Nephron progenitor cell (in vitro differentiated cells): ENCODE results near the gene TOP2A.

Source experiments
- DNase-seq: peaks from one replicate; pipeline ENCODE4 v3.0.0; 2021
- H3K27ac Mint-ChIP-seq: 2 replicates; pipeline ENCODE4 v1.8.0; 2021; ENCODE audit warnings: mild to moderate bottlenecking, moderate library complexity, mixed read lengths
- H3K27me3 Mint-ChIP-seq: 2 replicates; pipeline ENCODE4 v1.8.0; 2021; ENCODE audit warnings: mild to moderate bottlenecking, low read depth, mixed read lengths; ENCODE audit not compliant: poor library complexity
- H3K36me3 Mint-ChIP-seq: 2 replicates; pipeline ENCODE4 v1.8.0; 2021; ENCODE audit warnings: low read depth, mixed read lengths
- H3K4me1 Mint-ChIP-seq: 2 replicates; pipeline ENCODE4 v1.8.0; 2021; ENCODE audit warnings: mixed read lengths
- H3K4me3 Mint-ChIP-seq: 2 replicates; pipeline ENCODE4 v1.8.0; 2021; ENCODE audit warnings: mild to moderate bottlenecking, moderate library complexity, mixed read lengths
- H3K9me3 Mint-ChIP-seq: 2 replicates; pipeline ENCODE4 v1.8.0; 2021; ENCODE audit warnings: mild to moderate bottlenecking, moderate library complexity, mixed read lengths
- TF ChIP-seq, protein P1 (sequence below): fragments of 200-600 bp; sonication (generic); IDR thresholded peaks from 2 replicates; pipeline ENCODE4 v1.5.0; 2021; ENCODE audit warnings: antibody characterized with exemption

The TOP2A gene

DNA sequence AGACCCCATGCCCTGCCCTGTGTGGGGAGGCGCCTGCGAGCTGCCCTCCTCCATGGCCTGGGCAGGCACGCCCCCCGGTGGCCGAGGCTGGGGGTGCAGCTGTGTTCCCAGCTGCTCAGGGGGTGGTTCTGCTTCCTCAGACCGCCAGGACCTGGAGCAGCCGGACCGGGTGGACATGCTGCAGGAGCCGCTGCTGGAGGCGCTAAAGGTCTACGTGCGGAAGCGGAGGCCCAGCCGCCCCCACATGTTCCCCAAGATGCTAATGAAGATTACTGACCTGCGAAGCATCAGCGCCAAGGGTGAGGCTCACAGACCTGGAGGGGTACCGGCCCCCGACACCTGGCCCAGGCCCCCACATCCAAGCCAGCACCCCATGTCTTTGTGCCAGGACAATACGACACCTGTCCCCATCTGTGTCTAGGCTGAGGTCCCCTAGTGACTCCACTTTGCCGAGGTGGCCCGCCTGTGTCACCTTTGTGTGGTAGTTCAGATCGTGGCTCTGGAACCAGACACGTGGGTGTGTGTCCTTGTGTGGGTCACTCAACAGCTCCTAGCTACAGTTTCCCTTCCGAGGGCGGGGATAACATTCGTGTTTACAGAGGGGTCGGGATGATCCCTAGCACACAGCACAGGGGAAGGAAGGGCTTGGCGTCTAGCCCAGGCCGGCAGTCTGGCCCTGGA lies 62.4 kb downstream of the TOP2A start:
- TF ChIP-seq, protein P1, sequence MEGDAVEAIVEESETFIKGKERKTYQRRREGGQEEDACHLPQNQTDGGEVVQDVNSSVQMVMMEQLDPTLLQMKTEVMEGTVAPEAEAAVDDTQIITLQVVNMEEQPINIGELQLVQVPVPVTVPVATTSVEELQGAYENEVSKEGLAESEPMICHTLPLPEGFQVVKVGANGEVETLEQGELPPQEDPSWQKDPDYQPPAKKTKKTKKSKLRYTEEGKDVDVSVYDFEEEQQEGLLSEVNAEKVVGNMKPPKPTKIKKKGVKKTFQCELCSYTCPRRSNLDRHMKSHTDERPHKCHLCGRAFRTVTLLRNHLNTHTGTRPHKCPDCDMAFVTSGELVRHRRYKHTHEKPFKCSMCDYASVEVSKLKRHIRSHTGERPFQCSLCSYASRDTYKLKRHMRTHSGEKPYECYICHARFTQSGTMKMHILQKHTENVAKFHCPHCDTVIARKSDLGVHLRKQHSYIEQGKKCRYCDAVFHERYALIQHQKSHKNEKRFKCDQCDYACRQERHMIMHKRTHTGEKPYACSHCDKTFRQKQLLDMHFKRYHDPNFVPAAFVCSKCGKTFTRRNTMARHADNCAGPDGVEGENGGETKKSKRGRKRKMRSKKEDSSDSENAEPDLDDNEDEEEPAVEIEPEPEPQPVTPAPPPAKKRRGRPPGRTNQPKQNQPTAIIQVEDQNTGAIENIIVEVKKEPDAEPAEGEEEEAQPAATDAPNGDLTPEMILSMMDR: peak; percentile 90
- Mint-ChIP-seq H3K27me3 (peaks cover 2% of the 10 kb centered on the region), H3K27ac (peak overlapping the region; percentile 96), H3K4me3 (no peak overlapping the region), H3K9me3 (no peaks in the 10 kb centered on the region), H3K36me3 (peaks cover 24% of the 10 kb centered on the region), H3K4me1 (peaks cover 66% of the 10 kb centered on the region)
- DNase-seq: peak; percentile 90

GRCh38 chr17:40354221-40355122 lies 63.2 kb downstream of the TOP2A start:
- Mint-ChIP-seq H3K4me1 (peaks cover 74% of the 10 kb centered on the region), H3K27ac (no peak overlapping the region), H3K4me3 (peak overlapping the region; percentile 13), H3K36me3 (peaks cover 32% of the 10 kb centered on the region), H3K27me3 (no peaks in the 10 kb centered on the region), H3K9me3 (no peaks in the 10 kb centered on the region)
- TF ChIP-seq, protein P1: no peak
- no peak for DNase-seq

GRCh38 chr17:40352779-40353394 lies 64.8 kb downstream of the TOP2A start:
- no peak for DNase-seq
- TF ChIP-seq, protein P1: no peak
- Mint-ChIP-seq H3K4me1 (peaks cover 90% of the 10 kb centered on the region), H3K27me3 (no peaks in the 10 kb centered on the region), H3K9me3 (no peaks in the 10 kb centered on the region), H3K36me3 (peaks cover 38% of the 10 kb centered on the region), H3K27ac (peak overlapping the region; percentile 100), H3K4me3 (peak overlapping the region; percentile 73)

DNA sequence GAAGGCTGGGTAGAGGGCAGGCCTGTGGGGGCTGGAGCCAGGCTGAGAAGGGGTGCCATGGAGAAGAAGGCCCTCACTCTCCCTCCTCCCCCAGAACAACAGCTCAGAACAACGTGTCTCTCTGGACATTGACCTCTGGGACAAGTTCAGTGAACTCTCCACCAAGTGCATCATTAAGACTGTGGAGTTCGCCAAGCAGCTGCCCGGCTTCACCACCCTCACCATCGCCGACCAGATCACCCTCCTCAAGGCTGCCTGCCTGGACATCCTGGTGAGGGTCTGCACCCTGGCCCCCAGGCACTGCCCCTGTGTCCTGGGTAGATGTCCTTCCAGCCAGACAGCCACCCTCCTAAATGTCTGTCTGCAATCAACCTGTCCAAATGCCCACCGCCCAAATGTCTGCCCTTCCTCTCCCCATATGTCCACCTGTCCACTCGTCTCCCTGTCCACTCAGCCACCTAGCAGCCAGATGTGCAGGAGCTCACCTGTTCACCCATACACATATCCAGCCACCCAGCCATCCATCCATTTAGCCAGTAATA lies 65.4 kb downstream of the TOP2A start:
- peak overlapping the region; percentile 100 for H3K27ac Mint-ChIP-seq
- no peak for DNase-seq
- no peaks in the 10 kb centered on the region for H3K9me3 Mint-ChIP-seq
- H3K4me3 Mint-ChIP-seq: peak overlapping the region; percentile 73
- H3K27me3 Mint-ChIP-seq: no peaks in the 10 kb centered on the region
- peaks cover 91% of the 10 kb centered on the region for H3K4me1 Mint-ChIP-seq
- TF ChIP-seq, protein P1: no peak
- peaks cover 38% of the 10 kb centered on the region for H3K36me3 Mint-ChIP-seq

- peak; percentile 40 for DNase-seq
- peak overlapping the region; percentile 73 for H3K4me3 Mint-ChIP-seq
- H3K36me3 Mint-ChIP-seq: peaks cover 38% of the 10 kb centered on the region
- TF ChIP-seq, protein P1: no peak
- no peaks in the 10 kb centered on the region for H3K9me3 Mint-ChIP-seq
- H3K27ac Mint-ChIP-seq: peak overlapping the region; percentile 100
- no peaks in the 10 kb centered on the region for H3K27me3 Mint-ChIP-seq
- H3K4me1 Mint-ChIP-seq: peaks cover 93% of the 10 kb centered on the region
These were observed 66.1 kb downstream of the TOP2A start for GRCh38 chr17:40351359-40352236.
